GM12878 (cell line): Measurements from ENCODE around the gene DDX20. TPM values are rescaled to one million over a fixed set of nuclear protein-coding genes. Genes with fewer than 3 reads are reported as not detected.

Source experiments
- ATAC-seq: fragments of 200-7000 bp; cut with Tn5 transposase; 3 replicates; pipeline ENCODE4 v1.9.1; 2020; ENCODE audit warnings: mild to moderate bottlenecking, moderate library complexity
- BruUV-seq: library from RNA; stranded (reverse); fragments of 400-500 nt; replicated peaks from 2 replicates; lab custom pipeline; 2021; lab: Mats Ljungman, UMichigan
- CTCF ChIA-PET: fragments of 300-600 bp; sonication (Branson Sonifier 250); formaldehyde crosslinking; extraction: SDS; loops from one replicate; lab custom pipeline; 2021; ENCODE audit warnings: inconsistent platforms; lab: Yijun Ruan, JAX
- POLR2A ChIA-PET: fragments of 350-600 bp; formaldehyde crosslinking; extraction: SDS; loops from one replicate; lab custom pipeline; 2021; ENCODE audit warnings: inconsistent platforms; lab: Charles Lee
- RAD21 ChIA-PET: fragments of 300-600 bp; sonication (Branson Sonifier 250); formaldehyde crosslinking; loops from one replicate; lab custom pipeline; 2023; ENCODE audit warnings: antibody characterized with exemption; ENCODE audit not compliant: unreplicated experiment; lab: Charles Lee
- SMC1A ChIA-PET: fragments of 300-600 bp; sonication (Branson Sonifier 250); formaldehyde crosslinking; loops from one replicate; lab custom pipeline; 2023; ENCODE audit not compliant: unreplicated experiment, uncharacterized antibody; lab: Charles Lee
- DNase-seq: peaks from one replicate; pipeline ENCODE4 v3.0.0-alpha.2; 2011; ENCODE audit warnings: low read depth, low spot score
- FAIRE-seq: peaks from 3 replicates; lab custom pipeline; 2011; peaks lifted over from hg19 to GRCh38; lab: Jason Lieb, UNC
- H2AFZ ChIP-seq: 2 replicates; pipeline ENCODE4 v1.6.0; 2011; ENCODE audit warnings: low read depth, low read length, control low read depth; ENCODE audit not compliant: control insufficient read depth
- H3K27ac ChIP-seq: 2 replicates; pipeline ENCODE4 v1.5.1; 2011; ENCODE audit warnings: control low read depth; ENCODE audit not compliant: control insufficient read depth, insufficient read depth
- H3K27me3 ChIP-seq, 2 experiments: replicated peaks in 1 of 2; 2 replicates each; pipeline versions ENCODE4 v1.6.0 to v1.6.1; 2011; ENCODE audit warnings: low read length in 1 of 2; ENCODE audit not compliant: control insufficient read depth in 2 of 2, insufficient read depth in 2 of 2
- H3K36me3 ChIP-seq, 2 experiments: 2 replicates each; pipeline ENCODE4 v1.5.1; 2011; ENCODE audit warnings: low read length in 1 of 2; ENCODE audit not compliant: control insufficient read depth in 2 of 2, insufficient read depth in 2 of 2
- H3K4me1 ChIP-seq: 2 replicates; pipeline ENCODE4 v1.6.1; 2011; ENCODE audit warnings: mild to moderate bottlenecking, low read length, moderate library complexity, mixed read lengths; ENCODE audit not compliant: control insufficient read depth, insufficient read depth
- H3K4me2 ChIP-seq: 2 replicates; pipeline ENCODE4 v1.6.0; 2011; ENCODE audit warnings: control low read depth; ENCODE audit not compliant: control insufficient read depth, insufficient read depth
- H3K4me3 ChIP-seq: fragments of 200-600 bp; sonication (generic); 2 replicates; pipeline ENCODE4 v1.5.1; 2016
- H3K79me2 ChIP-seq: 2 replicates; pipeline ENCODE4 v1.6.0; 2011; ENCODE audit warnings: low read length; ENCODE audit not compliant: control insufficient read depth, insufficient read depth
- H3K9ac ChIP-seq: 2 replicates; pipeline ENCODE4 v1.8.0; 2011; ENCODE audit warnings: low read length, control low read depth, mixed read lengths; ENCODE audit not compliant: control insufficient read depth, insufficient read depth
- H3K9me3 ChIP-seq: replicated peaks from 3 replicates; pipeline ENCODE4 v1.5.1; 2011; ENCODE audit warnings: mild to moderate bottlenecking, low read length; ENCODE audit not compliant: control insufficient read depth, insufficient read depth
- H4K20me1 ChIP-seq: 2 replicates; pipeline ENCODE4 v1.6.0; 2011; ENCODE audit not compliant: control insufficient read depth, insufficient read depth
- DPF2 ChIP-seq: fragments of 450-650 bp; IDR thresholded peaks from 2 replicates; pipeline ENCODE4 v1.6.1; 2017; ENCODE audit warnings: mild to moderate bottlenecking
- EED ChIP-seq: sonication (generic); IDR thresholded peaks from 2 replicates; pipeline ENCODE4 v1.6.1; 2016; ENCODE audit warnings: antibody characterized with exemption, low read depth
- IKZF2 ChIP-seq, 2 experiments: fragments of 450-650 bp; IDR thresholded peaks; 2 replicates each; pipeline ENCODE4 v1.6.1; 2017; ENCODE audit warnings: mild to moderate bottlenecking in 2 of 2, moderate library complexity in 2 of 2
- JUND ChIP-seq: IDR thresholded peaks from 2 replicates; pipeline ENCODE4 v1.6.1; 2012; ENCODE audit warnings: low read depth, mild to moderate bottlenecking, low read length, improper control_type of control experiment, moderate library complexity
- RAD21 ChIP-seq: IDR thresholded peaks from 2 replicates; pipeline ENCODE4 v1.6.1; 2011; ENCODE audit warnings: mild to moderate bottlenecking, low read depth, low read length, moderate library complexity; ENCODE audit not compliant: insufficient read depth
- RAD51 ChIP-seq: fragments of 450-650 bp; IDR thresholded peaks from 2 replicates; pipeline ENCODE4 v1.6.1; 2016; ENCODE audit warnings: moderate library complexity, mild to moderate bottlenecking, inconsistent platforms
- SREBF1 ChIP-seq: IDR thresholded peaks from 2 replicates; pipeline ENCODE4 v1.6.1; 2012; ENCODE audit warnings: mild to moderate bottlenecking, low read length
- YY1 ChIP-seq: IDR thresholded peaks from 2 replicates; pipeline ENCODE4 v1.6.1; 2011; ENCODE audit warnings: low read depth, mild to moderate bottlenecking, low read length
- ZNF24 ChIP-seq: fragments of 450-650 bp; IDR thresholded peaks from 2 replicates; pipeline ENCODE4 v1.6.1; 2017; ENCODE audit warnings: antibody characterized with exemption, mild to moderate bottlenecking
- WGBS: methylation state at CpG from one replicate; pipeline ENCODE4 v1.1.6; 2016; ENCODE audit warnings: low lambda C conversion rate; ENCODE audit not compliant: insufficient replicate concordance, insufficient coverage; ENCODE audit errors: missing lambda C conversion rate; 5-methylcytosine and 5-hydroxymethylcytosine counted together
- in situ Hi-C: fragments of 300-500 bp; cut with MboI; formaldehyde crosslinking; loops from 9 replicates; pipeline ENCODE4 v1.14.3; 2018; ENCODE audit warnings: mixed read lengths
- intact Hi-C: fragments of 100-400 bp; cut with micrococcal nuclease; formaldehyde crosslinking; loops from one replicate; pipeline ENCODE4 v1.14.2; 2022; ENCODE audit not compliant: unreplicated experiment
- polyA plus RNA-seq, 11 experiments: library from polyadenylated mRNA; depleted of rRNA in 4 of 11; unstranded in 6 of 11; stranded (reverse) in 5 of 11; fragments of >200 nt; fragmentation: Nextera tagmentation in 4 of 11; fragmentation: Illumina TruSeq in 1 of 11; extraction: Ambion mirVana in 4 of 11; extraction: Trizol in 1 of 11; gene quantifications; 1 replicate in 1 of 11; 2 replicates in 10 of 11; pipeline versions ENCODE4 v1.2.1 to v1.2.3, GENCODE V29; 2011 to 2016; ENCODE audit warnings: inconsistent platforms in 2 of 11, missing spikeins in 2 of 11, low read depth in 1 of 11
- total RNA-seq, 4 experiments: library from RNA; depleted of rRNA in 3 of 4; stranded (reverse); fragments of >200 nt in 3 of 4; fragmentation: Illumina TruSeq in 1 of 4; extraction: Trizol in 1 of 4; gene quantifications; 2 replicates each; pipeline versions ENCODE4 v1.2.1 to v1.2.3, GENCODE V29; 2013 to 2021

DDX20 gene
- total and polyA plus RNA-seq, 10 of the 15 experiments (the other 5 are each of a cell fraction or from before 2014, with no cell fraction given), result 7.2 to 30.6 (median 25.1) TPM

DNA sequence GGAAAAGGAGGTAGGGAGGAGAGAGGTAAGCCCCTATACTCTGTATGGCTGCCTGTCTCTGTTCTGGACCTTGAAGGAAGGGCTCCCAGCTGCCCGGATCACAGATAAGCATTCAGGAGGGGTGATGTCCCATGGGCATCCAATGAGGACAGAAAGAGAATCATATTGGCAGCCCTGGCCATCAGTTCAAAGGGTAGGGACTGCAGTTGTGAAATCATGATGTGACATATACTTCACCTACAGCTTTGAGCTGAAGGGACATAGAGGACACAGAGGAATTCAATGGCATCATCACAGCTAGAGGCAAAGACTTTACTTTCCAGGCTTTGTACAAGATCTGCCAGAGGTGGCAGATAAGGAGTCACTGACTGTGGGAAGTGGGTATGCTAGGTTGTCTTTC, 21.6 kb downstream of the DDX20 start:
- DNase-seq (no peak), ATAC-seq (no peak), FAIRE-seq (no peak)
- POLR2A ChIA-PET, result no interaction called here
- CTCF ChIA-PET, result interaction anchor here (0.5 to 1.1 kb wide), 2 partner anchors 63 to 326 kb away, joined by 3 read pairs; no protein-coding TSS in a partner anchor
- RAD21 ChIA-PET, result no interaction called here
- H2AFZ ChIP-seq, result no peak overlapping the region
- no peak overlapping the region for H3K4me2 ChIP-seq
- intact Hi-C loops (no loop called here), in situ Hi-C loops (no loop called here)
- no peaks in the 10 kb centered on the region; a peak in 1 of 4 replicates for H3K27me3 ChIP-seq
- WGBS, result 71% methylated on average over 1 of the region's 1 CpG
- H3K27ac ChIP-seq, result no peak overlapping the region
- H3K4me1 ChIP-seq, result no peaks in the 10 kb centered on the region
- SMC1A ChIA-PET, result no interaction called here
- H3K79me2 ChIP-seq, result no peaks in the 10 kb centered on the region
- H3K9me3 ChIP-seq, result no peaks in the 10 kb centered on the region
- H3K9ac ChIP-seq, result no peak overlapping the region
- TF ChIP-seq IKZF2 (IDR thresholded peaks at IDR 0.05) (no peak), JUND (no peak), RAD21 (no peak), ZNF24 (no peak)
- no peaks in the 10 kb centered on the region for H4K20me1 ChIP-seq
- H3K36me3 ChIP-seq, result no peaks in the 10 kb centered on the region
- no peak overlapping the region for H3K4me3 ChIP-seq
- BruUV-seq, result no TSS peak

DNA sequence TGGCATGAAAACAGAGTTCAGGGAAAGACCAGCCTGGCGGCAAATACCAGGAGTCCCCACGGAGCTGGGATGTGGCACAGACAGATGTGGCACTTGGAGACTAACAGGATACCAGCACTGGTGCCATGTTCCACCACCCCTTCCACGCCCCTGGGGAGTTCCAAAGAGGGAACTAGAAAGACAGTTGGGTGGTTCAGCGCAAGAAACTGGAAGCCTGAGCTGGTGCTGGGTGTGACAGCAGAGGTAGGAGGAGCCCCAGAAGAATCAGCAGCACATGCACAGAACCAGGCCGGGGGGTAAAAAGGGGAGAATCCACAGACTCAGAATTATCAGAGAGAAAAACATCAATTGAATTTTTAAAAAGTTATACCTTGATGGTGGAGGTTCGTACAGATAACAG, 22.4 kb downstream of the DDX20 start:
- ChIA-PET SMC1A (no interaction called here), CTCF (interaction anchor here (0.5 to 1.4 kb wide), 3 partner anchors 9 to 327 kb away, joined by 3 read pairs; no protein-coding TSS in a partner anchor), POLR2A (no interaction called here), RAD21 (no interaction called here)
- Histone ChIP-seq H3K4me3 (no peak overlapping the region), H3K4me1 (no peaks in the 10 kb centered on the region), H3K4me2 (no peak overlapping the region), H3K9ac (no peak overlapping the region), H2AFZ (no peak overlapping the region), H3K27me3 (no peaks in the 10 kb centered on the region; a peak in 1 of 4 replicates), H3K9me3 (no peaks in the 10 kb centered on the region), H3K79me2 (no peaks in the 10 kb centered on the region), H3K27ac (no peak overlapping the region), H4K20me1 (no peaks in the 10 kb centered on the region), H3K36me3 (no peaks in the 10 kb centered on the region)
- in situ Hi-C loops (no loop called here), intact Hi-C loops (no loop called here)
- TF ChIP-seq EED (no peak), YY1 (no peak), RAD51 (no peak), SREBF1 (no peak), DPF2 (no peak)
- FAIRE-seq (no peak), DNase-seq (no peak), ATAC-seq (no peak)
- BruUV-seq, result no TSS peak
- WGBS, result 55% methylated on average over 6 of the region's 6 CpGs
